ENCODE data around the gene MYH7B.

Gene MYH7B

DNA sequence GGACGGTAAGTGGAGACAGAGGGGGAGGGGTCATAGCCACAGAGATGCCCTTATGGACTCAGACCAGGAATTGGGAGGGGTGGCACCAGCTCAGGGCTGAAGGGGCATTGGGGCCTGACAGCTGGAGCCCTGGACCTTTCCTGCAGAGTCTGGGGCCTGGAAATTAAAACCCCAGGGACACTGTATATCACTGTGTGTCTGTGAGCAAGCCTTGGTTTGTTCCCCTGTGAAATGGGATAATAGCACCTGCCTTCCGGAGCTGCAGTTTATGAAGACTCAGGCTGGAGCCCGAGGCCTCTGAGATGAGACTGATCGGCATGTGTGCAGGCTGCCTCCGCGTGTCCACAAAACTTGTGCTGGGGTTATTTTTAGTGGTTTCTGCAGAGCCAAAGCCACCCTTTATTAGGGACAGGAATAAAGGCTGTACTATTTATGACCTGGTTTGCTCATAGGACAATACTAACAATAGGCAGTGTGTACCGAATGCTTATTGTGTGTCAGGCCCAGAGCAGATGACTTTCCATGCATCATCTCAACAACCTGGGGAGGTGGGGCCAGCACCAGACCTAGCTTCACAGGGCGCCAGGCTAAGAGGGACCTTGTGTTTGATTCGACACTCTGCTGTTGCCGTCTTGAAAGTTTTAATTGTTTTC, 22.6 kb downstream of the MYH7B start:
- no peak for DNase-seq

DNA sequence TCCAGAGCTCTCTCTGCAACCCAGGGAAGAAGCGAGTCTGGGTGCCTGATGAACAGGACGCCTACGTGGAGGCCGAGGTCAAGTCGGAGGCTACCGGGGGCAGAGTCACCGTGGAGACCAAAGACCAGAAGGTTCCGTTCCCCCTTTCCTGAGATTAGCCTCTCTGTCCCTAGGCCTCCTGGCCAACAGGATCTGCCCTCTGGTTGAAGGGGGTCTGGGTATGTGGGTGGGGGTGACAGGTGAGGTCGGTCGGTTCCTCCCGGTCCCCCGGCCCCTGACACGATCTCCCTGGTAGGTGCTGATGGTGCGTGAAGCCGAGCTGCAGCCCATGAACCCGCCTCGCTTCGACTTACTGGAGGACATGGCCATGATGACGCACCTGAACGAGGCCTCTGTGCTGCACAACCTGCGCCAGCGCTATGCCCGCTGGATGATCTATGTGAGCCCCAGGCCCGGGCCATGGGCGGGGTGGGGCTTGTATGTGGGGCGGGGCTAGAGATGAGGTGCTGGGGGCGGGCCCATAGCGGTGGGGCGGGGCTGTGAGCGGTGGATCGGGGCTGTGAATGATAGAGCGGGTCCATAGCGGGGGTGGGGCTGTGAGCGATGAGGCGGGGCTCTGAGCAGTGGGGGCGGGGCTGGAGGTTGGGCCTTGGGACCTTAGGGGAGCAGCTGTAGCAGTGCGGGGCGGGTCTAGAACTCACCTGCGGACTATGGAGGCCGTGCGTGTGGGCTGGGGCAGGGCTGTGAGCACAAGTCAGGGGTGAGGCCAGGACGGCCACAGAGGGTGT, 23.9 kb downstream of the MYH7B start:
- no peak for DNase-seq

DNA sequence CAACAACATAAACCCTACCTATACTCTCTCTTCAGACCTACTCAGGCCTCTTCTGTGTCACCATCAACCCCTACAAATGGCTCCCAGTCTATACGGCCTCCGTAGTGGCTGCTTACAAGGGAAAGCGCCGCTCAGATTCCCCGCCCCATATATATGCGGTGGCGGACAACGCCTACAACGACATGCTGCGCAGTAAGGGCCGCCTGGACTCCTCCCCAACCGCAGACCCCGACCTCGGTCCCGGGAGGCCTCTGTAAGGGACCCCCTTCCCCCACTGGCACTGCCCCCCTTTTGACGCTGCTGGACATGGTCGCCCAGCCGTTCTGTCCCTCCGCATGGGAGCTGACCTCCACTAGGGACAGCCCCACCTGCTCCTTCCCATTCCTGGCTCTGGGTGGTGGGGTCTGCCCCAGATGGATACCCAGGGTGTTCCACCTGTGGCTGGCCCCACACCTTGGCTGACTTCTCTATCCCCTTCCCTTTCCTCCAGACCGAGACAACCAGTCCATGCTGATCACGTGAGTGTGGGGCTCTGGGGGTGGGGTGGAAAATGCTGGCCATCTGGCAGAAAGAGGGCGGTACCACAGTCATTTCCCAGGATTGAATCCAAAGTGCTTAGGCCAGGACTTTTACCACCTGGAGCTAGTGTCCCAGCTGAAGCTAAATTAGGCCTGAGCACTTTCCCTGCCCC, 25.0 kb downstream of the MYH7B start:
- no peak for DNase-seq

DNA sequence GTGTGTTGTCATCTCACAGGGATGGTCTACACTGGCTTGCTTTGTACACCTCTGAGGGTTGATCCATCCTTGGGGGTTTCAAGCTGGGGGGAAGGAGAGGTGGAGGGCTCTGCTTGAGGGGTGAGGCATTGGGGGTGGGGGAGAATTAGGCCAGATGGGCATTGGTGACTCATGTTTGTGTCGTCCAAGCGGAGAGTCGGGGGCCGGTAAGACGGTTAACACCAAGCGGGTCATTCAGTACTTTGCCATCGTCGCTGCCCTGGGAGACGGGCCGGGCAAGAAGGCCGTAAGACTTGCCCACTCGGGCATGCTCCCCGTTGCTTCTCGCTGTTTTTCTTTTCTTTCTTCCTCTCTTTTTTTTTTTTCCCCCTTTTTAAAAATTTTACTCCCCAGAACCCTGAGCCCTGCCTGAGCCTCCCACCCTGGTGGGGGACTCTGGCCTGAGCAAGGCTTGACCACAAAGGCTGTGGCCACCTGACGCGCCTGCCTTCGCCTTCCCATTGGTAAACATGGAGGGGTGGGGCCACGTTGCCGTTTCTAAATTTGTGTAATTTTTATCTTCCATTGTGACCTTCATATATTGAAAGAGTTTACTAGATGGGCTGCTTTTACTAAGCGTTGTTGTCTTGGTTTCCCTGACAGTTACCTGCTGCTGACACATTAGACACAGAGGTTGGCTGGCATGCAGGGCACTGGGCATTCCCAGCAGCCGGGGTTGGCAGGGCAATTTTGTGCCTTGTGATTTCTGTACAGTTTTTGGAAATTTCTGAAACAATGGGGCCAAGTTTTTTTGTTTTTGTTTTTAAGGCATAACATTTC, 26.8 kb downstream of the MYH7B start:
- no peak for DNase-seq

DNA sequence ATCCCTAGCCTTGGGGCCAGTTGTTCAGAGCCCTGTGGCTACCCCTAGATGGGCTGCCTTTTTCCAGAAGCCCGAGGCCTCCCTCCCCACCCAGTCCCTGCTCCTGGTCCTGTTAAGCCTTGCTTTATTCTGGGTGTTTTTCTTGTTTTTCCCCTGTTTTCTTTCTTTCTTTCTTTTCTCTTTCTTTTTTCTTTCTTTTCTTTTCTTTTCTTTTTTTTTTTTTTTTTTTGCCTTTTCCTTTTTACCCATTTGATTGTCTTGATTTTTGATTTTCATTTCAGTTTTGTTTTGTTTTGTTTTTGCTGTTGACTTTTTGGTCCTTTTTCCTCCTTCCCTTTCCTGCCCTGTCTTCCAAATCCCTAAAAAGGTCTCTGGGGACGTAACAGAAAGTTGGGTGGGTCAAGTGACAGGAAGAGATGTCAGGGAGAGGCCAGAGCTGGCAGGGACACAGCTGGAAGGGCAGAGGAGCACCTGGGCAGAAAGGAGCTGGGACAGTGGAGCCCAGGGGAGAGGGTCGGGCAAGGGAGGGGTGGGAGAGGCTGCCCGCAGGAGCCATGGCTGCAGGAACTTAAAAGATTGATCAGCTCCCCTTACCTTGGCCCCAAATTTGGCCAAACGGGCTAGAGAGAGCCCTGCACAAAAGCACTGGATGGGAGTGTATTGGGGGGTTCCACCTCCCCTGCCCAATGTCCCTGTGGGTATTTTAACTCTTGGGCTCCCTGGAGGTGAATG, 27.6 kb downstream of the MYH7B start:
- DNase-seq: no peak

DNA sequence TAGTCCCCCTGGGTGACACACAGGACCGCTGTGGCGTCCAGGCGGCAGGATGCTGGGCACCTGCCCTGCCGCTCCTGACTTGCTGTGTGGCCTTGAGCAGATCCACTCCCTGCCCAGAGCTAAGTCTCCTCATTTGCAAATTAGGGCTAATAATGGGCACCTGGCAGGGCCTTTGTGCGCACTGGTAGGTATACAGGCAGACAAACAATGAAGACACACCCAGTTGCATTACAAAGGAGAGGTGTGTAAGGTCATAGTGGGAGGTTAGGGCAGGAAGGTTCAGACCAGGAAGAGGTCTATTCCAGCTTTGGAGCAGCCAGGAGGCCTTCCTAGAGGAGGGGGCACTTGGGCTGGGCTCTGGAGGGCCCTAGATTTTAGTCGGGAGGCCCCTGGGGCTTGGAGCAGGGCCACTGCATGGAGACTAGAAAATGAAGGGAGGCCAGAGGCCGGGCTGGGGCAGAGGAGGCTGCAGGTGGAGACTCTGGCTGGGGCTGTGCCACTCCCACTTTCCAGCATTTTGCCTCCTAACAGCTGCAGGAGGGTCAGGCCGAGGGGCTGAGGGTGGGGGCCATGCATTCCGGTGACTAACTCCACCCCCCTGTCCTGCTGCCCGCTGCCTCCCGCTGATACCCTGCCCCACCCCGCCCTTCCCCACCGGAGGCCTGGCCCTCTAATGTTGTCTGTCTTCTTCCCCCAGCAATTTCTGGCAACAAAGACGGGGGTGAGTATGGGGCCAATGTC, 28.5 kb downstream of the MYH7B start:
- no peak for DNase-seq

DNA sequence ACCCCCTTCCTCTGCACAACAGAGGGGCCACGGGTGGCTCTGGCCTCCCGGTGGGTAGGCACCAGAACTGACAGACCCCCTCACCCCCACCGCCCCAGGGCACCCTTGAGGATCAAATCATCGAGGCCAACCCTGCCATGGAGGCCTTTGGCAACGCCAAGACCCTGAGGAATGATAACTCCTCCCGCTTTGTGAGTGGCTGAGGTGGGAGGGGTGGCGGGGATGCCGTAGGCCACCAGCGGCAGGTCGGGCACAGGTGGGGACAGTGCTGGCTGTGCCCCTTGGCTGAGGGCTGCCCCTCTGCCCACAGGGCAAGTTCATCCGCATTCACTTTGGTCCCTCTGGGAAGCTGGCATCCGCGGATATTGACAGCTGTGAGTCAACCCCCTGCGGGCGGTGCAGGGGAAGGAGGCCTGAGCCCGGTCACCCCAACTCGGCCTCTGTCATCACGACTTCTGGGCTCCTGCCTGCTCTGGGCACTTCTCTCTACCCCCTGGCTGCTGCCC, 29.1 kb downstream of the MYH7B start:
- DNase-seq: no peak

DNA sequence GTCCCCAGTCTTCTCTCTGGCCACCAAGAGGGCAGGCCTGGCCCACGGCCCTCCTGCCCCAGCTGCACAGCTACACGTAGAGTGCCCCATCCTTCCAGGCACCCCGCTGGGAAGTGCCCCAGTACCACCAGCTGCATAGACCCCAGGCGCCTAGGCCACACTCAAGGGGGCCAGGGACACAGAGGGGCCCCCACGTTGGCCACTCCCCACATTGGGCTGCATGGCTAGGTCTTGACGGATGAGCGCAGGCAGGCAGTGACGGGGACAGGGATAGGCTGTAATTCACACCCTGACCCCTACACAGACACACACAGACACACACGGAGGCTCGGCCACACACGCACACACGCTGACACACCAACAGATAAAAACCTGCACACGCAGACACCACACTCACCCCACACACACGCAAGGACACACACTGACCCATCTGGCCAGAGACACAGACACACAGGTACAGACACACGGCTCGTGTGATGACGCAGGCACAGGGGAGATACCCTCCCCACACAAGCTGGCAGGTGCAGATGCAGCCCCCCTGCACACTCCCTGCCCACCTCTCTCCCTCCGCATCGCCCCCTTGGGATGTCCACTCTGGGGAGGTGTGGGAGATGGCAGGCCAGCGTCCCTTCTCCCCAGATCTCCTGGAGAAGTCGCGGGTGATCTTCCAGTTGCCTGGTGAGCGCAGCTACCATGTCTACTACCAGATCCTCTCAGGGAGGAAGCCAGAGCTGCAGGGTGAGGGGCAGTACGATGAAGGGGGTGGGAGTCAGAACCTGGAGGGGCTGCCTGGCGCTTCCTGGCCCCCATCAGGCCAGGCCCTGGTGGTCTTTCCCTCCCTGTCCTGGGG, 30.0 kb downstream of the MYH7B start:
- no peak for DNase-seq

DNA sequence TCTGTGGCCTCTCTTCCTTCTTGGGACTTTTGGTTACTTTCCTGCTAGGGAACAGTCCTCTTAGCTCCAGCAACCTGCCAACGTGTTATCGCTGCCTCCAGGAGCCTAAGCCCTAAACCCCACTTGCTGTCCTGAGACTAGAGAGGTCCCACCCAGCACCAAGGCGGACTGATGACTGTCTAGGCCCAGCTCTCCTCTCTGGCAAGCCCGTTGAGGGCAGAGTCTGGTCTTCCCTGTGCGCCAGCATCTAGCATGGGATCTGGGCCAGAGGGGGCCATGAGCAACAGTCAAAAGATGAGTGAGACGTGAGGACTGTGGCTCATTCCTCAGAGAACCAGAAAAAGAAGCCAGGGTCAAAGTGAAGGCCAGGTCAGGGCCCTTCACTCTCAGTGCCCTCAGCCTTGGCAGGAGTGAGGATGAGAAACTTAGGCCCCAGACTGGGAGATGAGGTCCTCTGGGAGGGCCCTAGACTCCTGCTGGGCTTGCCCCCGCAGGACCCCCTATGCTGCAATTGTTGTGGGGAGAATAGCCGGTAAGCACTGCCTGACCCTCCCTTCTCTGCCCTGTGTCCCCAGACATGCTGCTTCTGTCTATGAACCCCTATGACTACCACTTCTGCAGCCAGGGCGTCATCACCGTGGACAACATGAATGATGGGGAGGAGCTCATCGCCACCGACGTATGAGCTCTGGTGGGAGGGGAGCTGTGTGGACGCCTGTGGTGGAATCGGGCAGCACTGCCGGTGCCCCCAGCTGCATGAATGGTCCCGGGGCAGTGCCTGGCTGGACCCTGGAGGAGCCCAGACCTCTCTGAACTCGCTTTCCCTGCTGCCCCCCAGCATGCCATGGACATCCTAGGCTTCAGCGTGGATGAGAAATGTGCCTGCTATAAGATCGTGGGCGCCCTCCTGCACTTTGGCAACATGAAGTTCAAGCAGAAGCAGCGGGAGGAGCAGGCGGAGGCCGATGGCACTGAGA, 30.9 kb downstream of the MYH7B start:
- DNase-seq: no peak

DNA sequence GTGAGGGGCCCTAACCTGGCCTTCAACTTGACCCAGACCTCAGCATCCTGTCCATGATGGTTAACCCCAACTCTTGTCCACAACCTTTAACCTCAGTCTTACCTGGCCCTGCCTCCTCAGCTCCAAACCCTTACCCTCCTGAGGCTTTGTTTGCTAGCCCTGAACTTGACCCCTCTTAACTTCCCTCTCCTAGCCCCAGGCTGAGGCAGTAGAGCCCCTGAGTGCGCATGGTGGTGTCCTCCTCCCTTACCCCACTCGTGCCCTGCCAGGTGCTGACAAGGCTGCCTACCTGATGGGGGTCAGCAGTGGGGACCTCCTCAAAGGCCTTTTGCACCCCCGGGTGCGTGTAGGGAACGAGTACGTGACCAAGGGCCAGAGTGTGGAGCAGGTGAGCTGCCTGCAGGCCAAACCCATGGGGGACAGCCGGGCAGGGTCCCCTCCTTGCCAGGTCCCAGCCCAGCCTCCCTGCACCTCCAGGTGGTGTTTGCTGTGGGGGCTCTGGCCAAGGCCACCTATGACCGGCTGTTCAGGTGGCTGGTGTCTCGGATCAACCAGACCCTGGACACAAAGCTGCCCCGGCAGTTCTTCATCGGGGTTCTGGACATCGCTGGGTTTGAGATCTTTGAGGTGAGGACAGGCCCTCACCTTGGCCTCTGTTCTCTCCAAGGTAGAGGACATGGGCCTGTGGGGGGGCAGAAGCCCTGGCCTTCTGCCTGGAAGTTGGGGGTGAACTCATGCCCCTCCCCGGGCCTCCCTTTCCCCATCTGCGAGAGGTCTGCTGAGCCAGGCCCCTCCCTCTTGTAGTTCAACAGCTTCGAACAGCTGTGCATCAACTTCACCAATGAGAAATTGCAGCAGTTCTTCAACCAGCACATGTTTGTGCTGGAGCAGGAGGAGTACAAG, 31.9 kb downstream of the MYH7B start:
- no peak for DNase-seq

DNA sequence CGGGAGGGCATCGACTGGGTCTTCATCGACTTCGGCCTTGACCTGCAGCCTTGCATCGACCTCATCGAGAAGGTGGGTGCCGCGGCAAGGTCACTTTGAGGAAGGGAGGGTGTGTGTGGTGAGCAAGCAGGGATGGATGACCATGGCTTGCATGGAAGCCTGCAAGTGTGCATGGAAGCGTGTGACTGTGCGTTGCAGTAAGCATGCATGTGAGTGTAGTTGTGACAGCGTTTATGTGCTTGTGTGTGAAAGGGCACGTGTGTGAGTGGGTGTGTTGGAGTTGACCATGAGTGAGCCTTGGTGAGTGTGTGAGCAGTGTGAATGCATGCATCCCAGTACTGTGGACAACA, 32.5 kb downstream of the MYH7B start:
- no peak for DNase-seq

DNA sequence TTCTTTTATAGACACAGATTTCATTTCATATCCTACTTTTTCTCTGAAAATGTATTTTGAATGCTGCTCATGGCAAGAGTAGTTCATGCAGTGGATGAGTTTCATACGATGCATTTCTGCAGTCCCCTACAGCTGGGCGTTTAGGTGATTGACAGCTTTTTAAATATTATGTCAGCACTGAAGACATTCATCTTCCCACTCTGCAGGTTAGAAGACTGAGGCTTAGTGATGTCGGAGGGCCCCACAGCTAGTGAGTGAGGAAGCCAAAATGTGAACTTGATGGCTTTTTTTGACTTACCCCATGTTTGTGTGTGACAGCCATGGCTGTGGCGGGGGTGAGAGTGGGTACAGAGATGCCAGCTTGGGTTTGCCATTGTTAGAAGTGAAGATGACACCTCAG, 33.5 kb downstream of the MYH7B start:
- DNase-seq: no peak

DNA sequence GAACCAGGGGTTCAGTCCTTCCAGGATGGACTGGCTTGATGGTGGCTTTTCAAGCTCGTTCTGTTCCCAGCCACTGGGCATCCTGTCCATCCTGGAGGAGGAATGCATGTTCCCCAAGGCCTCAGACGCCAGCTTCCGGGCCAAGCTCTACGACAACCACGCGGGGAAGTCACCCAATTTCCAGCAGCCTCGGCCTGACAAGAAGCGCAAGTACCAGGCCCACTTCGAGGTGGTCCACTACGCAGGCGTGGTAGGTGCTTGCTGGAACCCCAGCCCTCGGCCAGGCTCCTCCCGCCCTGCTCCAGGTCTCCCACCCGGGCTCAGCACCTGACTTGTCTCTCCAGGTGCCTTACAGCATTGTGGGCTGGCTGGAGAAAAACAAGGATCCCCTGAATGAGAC, 34.0 kb downstream of the MYH7B start:
- DNase-seq: no peak

DNA sequence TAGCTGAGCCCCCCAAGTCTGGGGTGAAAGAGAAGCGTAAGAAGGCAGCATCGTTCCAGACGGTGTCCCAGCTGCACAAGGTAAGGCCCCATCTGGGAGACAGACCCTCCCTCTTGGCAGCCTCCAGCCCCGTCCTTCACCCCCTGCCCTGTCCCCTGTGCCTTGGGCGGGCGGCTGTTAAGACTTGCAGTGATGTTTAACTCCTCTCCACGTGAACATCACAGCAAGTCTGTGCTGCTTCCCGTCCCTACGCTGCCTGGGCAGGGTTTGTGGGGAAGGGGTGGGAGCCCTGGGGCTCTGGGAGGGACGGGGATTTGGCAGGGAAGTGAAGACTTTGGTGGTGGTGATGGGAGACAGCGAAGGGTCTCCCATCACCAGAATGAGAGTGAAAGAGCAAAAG, 34.6 kb downstream of the MYH7B start:
- no peak for DNase-seq

DNA sequence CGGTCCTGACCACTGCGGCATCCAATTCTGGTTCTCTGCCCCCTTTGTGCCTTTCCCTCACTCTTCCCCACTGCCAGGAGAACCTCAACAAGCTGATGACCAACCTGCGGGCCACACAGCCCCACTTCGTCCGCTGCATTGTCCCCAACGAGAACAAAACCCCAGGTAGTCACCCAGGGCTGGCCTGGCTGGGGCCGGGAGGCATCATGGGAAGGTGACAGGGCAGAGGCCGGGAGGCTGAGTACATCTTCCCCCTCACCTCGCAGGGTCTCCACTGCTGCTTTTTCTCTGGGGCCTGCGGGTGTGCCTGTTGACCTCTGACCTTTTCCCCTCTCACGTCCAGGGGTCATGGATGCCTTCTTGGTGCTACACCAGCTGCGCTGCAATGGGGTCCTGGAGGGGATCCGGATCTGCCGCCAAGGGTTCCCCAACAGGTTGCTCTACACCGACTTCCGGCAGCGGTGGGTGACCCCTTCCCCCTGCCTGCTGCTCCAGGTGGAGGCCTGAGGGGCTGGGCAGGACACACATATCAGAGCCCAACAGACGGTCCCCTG, 35.1 kb downstream of the MYH7B start:
- no peak for DNase-seq

DNA sequence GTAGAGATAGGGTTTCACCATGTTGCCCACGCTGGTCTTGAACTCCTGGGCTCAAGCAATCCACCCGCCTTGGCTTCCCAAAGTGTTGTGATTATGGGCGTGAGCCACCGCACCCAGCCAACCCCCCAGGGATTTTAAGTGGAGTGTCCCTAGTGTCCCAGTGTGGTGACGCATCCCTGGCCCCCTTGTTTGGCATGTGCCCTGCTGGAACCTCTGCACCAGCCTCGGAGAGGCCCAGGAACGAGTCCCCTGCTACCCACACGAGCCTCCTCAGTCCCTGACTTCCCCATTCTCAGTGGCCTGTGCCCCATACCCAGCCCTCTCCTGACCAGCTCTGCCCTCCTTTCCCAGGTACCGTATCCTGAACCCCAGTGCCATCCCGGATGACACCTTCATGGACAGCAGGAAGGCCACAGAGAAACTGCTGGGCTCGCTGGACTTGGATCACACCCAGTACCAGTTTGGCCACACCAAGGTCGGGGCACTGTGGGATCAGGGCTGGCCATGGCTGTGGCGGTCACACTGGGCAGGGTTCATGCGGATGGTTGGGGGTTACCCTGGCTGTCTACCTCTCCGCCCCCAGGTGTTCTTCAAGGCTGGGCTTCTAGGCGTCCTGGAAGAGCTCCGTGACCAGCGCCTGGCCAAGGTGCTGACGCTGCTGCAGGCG, 37.2 kb downstream of the MYH7B start:
- DNase-seq: no peak

DNA sequence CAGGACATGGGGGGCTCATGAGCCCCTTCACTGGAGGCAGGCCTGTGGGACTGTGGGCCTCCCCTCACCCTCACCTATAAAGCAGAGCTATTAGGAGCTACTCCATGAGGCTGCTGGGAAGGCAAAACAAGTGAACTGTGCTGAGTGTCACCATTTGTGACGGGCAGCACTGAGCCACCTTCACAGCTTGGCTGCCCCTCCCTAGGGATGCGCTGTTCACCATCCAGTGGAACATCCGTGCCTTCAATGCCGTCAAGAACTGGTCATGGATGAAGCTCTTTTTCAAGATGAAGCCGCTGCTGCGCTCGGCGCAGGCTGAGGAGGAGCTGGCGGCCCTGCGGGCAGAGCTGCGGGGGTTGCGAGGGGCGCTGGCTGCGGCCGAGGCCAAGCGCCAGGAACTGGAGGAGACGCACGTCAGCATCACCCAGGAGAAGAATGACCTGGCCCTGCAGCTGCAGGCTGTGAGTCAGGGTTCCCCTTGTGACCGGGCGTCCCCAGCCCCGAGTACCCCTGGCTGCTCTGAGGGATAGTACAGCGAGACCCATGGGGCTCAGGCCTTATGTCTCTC, 38.4 kb downstream of the MYH7B start:
- DNase-seq: no peak
